Lower leg skin (tissue), 3 donors: Measurements from ENCODE around the gene BTNL3.

Experiments used
- POLR2A ChIP-seq, 2 donors: fragments of 450-650 bp; IDR thresholded peaks; one replicate each; pipeline ENCODE4 v1.6.1; 2016 to 2017; ENCODE audit warnings: antibody characterized with exemption in 2 of 2, mild to moderate bottlenecking in 1 of 2, moderate library complexity in 1 of 2
- TF ChIP-seq, protein P1 (sequence below), 3 donors: fragments of 450-650 bp; IDR thresholded peaks; one replicate each; pipeline ENCODE4 v1.5.1; 2016; ENCODE audit warnings: antibody characterized with exemption in 3 of 3, mild to moderate bottlenecking in 3 of 3, moderate library complexity in 2 of 3

DNA sequence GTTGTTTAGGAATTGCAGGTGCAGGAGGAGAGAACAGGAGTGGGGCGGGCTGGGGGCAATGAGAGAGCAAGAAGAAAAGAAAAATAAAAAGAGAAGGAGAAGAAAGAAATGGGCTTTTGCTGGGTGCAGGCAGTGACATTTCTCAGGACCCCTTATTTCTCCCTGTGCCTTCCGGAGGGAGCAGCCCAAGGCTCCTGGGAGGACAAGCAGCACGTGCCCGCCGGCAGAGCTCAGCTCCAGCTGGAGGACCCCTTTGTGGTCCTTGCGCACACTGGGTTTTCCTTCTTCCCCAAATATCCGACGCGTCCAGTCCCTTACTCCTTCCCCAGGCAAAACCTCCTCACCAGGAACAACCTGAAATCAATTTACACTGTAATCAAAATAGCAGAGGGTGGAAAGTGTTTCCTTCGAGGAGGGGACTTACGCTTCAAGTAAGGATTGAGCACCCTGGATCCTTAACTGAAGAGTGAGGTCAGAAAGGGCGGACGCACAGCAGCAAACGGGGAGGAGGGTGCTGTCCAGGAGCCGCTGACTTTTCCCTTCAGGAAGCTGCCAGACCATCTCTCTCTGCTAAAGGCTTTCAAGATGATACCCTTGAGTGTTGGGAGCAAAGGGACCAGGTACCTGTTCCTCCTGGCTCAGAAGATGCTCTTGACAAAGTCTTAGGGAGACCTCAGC lies 53.5 kb downstream of the BTNL3 start:
- TF ChIP-seq, protein P1, sequence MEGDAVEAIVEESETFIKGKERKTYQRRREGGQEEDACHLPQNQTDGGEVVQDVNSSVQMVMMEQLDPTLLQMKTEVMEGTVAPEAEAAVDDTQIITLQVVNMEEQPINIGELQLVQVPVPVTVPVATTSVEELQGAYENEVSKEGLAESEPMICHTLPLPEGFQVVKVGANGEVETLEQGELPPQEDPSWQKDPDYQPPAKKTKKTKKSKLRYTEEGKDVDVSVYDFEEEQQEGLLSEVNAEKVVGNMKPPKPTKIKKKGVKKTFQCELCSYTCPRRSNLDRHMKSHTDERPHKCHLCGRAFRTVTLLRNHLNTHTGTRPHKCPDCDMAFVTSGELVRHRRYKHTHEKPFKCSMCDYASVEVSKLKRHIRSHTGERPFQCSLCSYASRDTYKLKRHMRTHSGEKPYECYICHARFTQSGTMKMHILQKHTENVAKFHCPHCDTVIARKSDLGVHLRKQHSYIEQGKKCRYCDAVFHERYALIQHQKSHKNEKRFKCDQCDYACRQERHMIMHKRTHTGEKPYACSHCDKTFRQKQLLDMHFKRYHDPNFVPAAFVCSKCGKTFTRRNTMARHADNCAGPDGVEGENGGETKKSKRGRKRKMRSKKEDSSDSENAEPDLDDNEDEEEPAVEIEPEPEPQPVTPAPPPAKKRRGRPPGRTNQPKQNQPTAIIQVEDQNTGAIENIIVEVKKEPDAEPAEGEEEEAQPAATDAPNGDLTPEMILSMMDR (IDR thresholded peaks at IDR 0.05), result no peak
- TF ChIP-seq POLR2A (IDR thresholded peaks at IDR 0.05), result no peak
